Hepatocyte (in vitro differentiated cells): Measurements from ENCODE around the gene RIMKLA. TPM values are rescaled to one million over a fixed set of nuclear protein-coding genes. Genes with fewer than 3 reads are reported as not detected.

Source experiments
- DNase-seq: peaks from one replicate; pipeline ENCODE4 v3.0.0-alpha.2; 2016; ENCODE audit warnings: low spot score
- H2AFZ ChIP-seq: fragments of 200-600 bp; sonication (generic); 2 replicates; pipeline ENCODE4 v1.6.0; 2016; ENCODE audit warnings: antibody characterized with exemption, mild to moderate bottlenecking
- H3K27ac ChIP-seq: fragments of 200-600 bp; sonication (generic); 2 replicates; pipeline ENCODE4 v1.5.1; 2016; ENCODE audit warnings: mild to moderate bottlenecking
- H3K27me3 ChIP-seq: fragments of 200-600 bp; sonication (generic); 2 replicates; pipeline ENCODE4 v1.6.1; 2016
- H3K36me3 ChIP-seq: fragments of 200-600 bp; sonication (generic); replicated peaks from 2 replicates; pipeline ENCODE4 v1.5.1; 2016; ENCODE audit warnings: low read depth; ENCODE audit not compliant: insufficient read depth
- H3K4me1 ChIP-seq: fragments of 200-600 bp; sonication (generic); 2 replicates; pipeline ENCODE4 v1.5.1; 2016; ENCODE audit warnings: mild to moderate bottlenecking, moderate library complexity; ENCODE audit not compliant: insufficient read depth
- H3K4me2 ChIP-seq: fragments of 200-600 bp; sonication (generic); 2 replicates; pipeline ENCODE4 v1.6.0; 2016
- H3K4me3 ChIP-seq: fragments of 200-600 bp; sonication (generic); 2 replicates; pipeline ENCODE4 v1.5.1; 2016; ENCODE audit warnings: mild to moderate bottlenecking
- H3K79me2 ChIP-seq: fragments of 200-600 bp; sonication (generic); 2 replicates; pipeline ENCODE4 v1.6.0; 2017; ENCODE audit warnings: mild to moderate bottlenecking
- H3K9me2 ChIP-seq: fragments of 200-600 bp; sonication (generic); replicated peaks from 2 replicates; pipeline ENCODE4 v1.6.0; 2017; ENCODE audit warnings: mild to moderate bottlenecking; ENCODE audit not compliant: insufficient read depth
- H3K9me3 ChIP-seq: fragments of 200-600 bp; sonication (generic); 2 replicates; pipeline ENCODE4 v1.5.1; 2016; ENCODE audit warnings: low read depth, mild to moderate bottlenecking
- H4K20me1 ChIP-seq: fragments of 200-600 bp; sonication (generic); 2 replicates; pipeline ENCODE4 v1.6.0; 2016; ENCODE audit warnings: mild to moderate bottlenecking; ENCODE audit not compliant: insufficient read depth, poor library complexity, severe bottlenecking
- CTCF ChIP-seq: fragments of 200-600 bp; sonication (generic); IDR thresholded peaks from 2 replicates; pipeline ENCODE4 v1.5.1; 2016; ENCODE audit warnings: antibody characterized with exemption, mild to moderate bottlenecking; ENCODE audit not compliant: poor library complexity
- EZH2 ChIP-seq: fragments of 200-600 bp; sonication (generic); IDR thresholded peaks from 2 replicates; pipeline ENCODE4 v1.6.1; 2016; ENCODE audit warnings: antibody characterized with exemption, mild to moderate bottlenecking, borderline replicate concordance
- EZH2phosphoT487 ChIP-seq: fragments of 200-600 bp; sonication (generic); IDR thresholded peaks from one replicate; pipeline ENCODE4 v1.6.1; 2018; ENCODE audit warnings: antibody characterized with exemption, mild to moderate bottlenecking, low read depth, moderate library complexity; ENCODE audit not compliant: unreplicated experiment, severe bottlenecking
- WGBS: methylation state at CpG from one replicate; pipeline ENCODE4 v1.1.6; 2016; ENCODE audit warnings: low lambda C conversion rate; ENCODE audit errors: missing lambda C conversion rate; 5-methylcytosine and 5-hydroxymethylcytosine counted together
- polyA plus RNA-seq: library from polyadenylated mRNA; unstranded; fragments of >200 nt; fragmentation: Nextera tagmentation; extraction: Ambion mirVana; gene quantifications from 2 replicates; pipeline ENCODE4 v1.2.1, GENCODE V29; 2016
- total RNA-seq: library from RNA; depleted of rRNA; stranded (reverse); fragments of >200 nt; gene quantifications from 2 replicates; pipeline ENCODE4 v1.2.3, GENCODE V29; 2014

Gene RIMKLA
- total and polyA plus RNA-seq, 2 experiments from 2014 or later, result 0.66 to 1.1 TPM

GRCh38 chr1:42368096-42368795 is 12.3 kb upstream of the RIMKLA start:
- Histone ChIP-seq H3K9me2 (no peaks in the 10 kb centered on the region), H3K79me2 (no peaks in the 10 kb centered on the region), H3K4me2 (no peak overlapping the region), H3K27ac (peak overlapping the region; percentile 37), H3K9me3 (no peaks in the 10 kb centered on the region), H3K27me3 (no peaks in the 10 kb centered on the region), H4K20me1 (no peaks in the 10 kb centered on the region), H3K4me1 (no peaks in the 10 kb centered on the region), H3K4me3 (no peak overlapping the region), H2AFZ (no peak overlapping the region), H3K36me3 (no peaks in the 10 kb centered on the region)
- DNase-seq, result peak; percentile 39
- WGBS, result 77% methylated on average over 7 of the region's 7 CpGs
- TF ChIP-seq EZH2phosphoT487 (no peak), EZH2 (no peak), CTCF (no peak)

- no peak overlapping the region for H3K4me3 ChIP-seq
- no peak overlapping the region for H3K27ac ChIP-seq
- DNase-seq, result no peak
- H2AFZ ChIP-seq, result no peak overlapping the region
- H3K9me3 ChIP-seq, result no peaks in the 10 kb centered on the region
- no peak overlapping the region for H3K4me2 ChIP-seq
- H3K36me3 ChIP-seq, result no peaks in the 10 kb centered on the region
- WGBS, result 76% methylated on average over 1 of the region's 1 CpG
- H4K20me1 ChIP-seq, result no peaks in the 10 kb centered on the region
- no peaks in the 10 kb centered on the region for H3K4me1 ChIP-seq
- no peaks in the 10 kb centered on the region for H3K9me2 ChIP-seq
- no peaks in the 10 kb centered on the region for H3K79me2 ChIP-seq
- no peaks in the 10 kb centered on the region for H3K27me3 ChIP-seq
- TF ChIP-seq EZH2phosphoT487 (no peak), CTCF (no peak), EZH2 (no peak)
Observed at GRCh38 chr1:42369471-42369870, 11.1 kb upstream of the RIMKLA start.

- no peak for TF ChIP-seq EZH2phosphoT487
- no peak for TF ChIP-seq EZH2
- TF ChIP-seq CTCF, result no peak
- no peaks in the 10 kb centered on the region for H3K9me3 ChIP-seq
Observed at GRCh38 chr1:42370876-42371549, 9.6 kb upstream of the RIMKLA start.

More at GRCh38 chr1:42370876-42371549, 9.6 kb upstream of the RIMKLA start:
- Histone ChIP-seq H3K27me3 (no peaks in the 10 kb centered on the region), H3K4me3 (no peak overlapping the region), H3K27ac (peak overlapping the region; percentile 71), H3K4me1 (no peaks in the 10 kb centered on the region), H3K36me3 (no peaks in the 10 kb centered on the region), H4K20me1 (no peaks in the 10 kb centered on the region), H3K4me2 (no peak overlapping the region), H3K79me2 (no peaks in the 10 kb centered on the region), H3K9me2 (no peaks in the 10 kb centered on the region), H2AFZ (no peak overlapping the region)
- DNase-seq, result peak; percentile 30
